Central memory CD4-positive, alpha-beta T cell (primary cell): ENCODE data around the gene MYO7B.

Experiments used
- DNase-seq: peaks from one replicate; pipeline ENCODE4 v3.0.0; 2022

MYO7B gene

DNA sequence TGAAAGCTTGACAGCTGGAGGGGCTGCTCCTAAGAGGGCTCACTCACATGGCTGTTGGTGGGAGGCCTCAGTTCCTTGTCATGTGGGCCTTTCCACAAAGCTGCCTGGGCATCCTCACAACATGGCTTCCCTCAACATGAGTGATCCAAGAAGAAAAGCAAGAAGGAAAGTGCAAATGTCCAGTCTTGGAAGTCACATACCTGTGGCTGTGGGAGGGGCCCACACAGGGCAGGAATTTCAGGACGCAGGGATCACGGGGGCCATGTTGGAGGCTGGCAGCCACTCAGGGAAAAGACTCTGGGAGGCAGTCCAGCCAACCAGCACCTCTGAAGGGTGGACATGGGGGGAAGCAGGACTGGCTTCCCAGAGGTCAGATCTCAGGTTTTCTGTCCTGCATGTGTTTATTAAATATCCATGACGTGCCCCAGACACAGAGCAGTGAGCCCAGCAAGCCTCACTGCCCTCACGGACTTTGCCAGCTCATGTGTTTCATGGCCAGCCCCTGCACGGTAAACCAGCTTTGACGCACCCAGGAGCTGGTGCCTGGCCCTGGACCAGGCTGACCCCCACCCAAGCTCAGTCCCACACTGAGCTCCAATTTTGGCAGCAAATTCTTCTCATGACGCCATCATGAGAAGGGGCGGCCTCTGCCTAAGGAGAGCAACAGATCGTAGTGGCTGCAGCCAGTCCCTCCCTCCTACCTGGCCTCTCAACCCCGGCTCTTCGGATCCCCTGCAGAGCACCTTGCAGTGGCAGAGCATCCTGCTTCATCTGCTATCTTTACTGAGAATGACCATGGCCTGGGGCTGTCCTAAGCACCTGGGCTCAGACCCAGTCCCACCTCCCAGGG, 75.8 kb downstream of the MYO7B start:
- no peak for DNase-seq

DNA sequence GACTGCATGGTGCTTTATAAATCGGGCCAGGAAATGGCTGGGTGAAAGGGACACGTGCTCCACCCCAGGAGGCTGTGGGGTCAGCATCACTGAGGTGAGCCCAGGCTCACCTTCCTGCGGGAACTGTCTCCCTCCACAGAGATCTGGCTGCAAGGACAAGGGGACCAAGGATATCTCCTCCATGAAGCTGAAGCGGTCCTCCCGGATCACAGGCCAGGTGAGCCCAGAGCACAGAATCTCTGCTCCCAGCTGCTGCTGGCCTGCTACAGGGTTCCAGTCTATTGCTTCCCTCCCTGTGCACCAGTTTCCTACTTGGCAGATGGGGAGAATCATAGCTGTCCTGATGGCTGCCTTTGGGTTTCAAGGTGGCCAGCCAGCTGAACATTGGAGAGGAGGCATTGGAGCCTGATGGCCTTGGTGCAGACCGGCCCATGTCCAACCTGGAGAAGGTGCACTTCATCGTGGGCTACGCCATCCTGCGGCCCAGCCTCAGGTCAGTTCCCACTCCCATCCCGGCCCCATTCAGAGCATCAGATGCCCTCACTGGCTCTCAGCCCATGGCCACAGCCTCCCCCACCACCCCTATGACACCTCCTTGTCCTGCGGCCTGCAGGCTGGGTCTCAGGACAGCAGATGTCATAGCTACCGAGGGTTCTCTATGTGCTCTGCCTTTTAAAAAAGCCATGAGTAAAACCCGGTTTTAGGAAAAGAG, 76.8 kb downstream of the MYO7B start:
- DNase-seq = no peak

DNA sequence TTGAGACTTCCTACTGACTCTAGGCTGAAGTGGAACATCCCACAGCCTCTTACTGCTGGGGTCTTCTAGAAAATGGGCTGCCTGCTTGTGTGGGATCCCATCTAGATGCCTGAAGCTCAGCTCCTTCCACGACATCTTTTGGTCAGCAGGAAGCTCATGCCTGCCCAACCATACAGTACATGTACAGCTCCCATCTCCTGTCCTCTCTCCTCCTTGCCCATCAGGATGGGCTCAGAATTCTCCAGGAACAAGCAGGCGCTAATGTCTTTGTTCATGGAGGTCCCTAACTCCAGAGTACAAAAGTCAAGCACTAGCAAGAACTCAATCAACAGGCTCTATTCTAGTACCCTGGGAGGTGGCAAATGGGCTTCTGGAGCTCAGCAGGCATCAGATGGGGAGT, 78.8 kb downstream of the MYO7B start:
- DNase-seq = no peak

DNA sequence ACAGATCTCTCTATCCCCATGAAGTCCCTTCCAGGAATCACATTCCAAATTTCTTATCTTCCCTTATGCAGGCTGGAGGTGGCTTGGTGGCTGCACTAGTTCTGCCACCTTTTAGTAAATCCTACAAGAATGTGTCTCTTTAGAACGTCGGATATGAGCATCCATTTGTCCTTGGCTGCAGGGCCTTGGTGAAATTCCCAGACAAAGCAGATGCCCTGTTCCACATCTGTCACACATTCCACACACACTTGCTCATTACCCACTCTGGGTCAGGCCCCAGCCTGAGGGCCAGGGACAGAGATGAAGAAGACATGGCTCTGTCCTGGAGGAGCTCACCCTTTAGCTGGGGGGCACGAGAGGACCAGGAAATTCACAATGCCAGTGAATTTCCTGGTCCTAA, 79.2 kb downstream of the MYO7B start:
- DNase-seq = no peak

DNA sequence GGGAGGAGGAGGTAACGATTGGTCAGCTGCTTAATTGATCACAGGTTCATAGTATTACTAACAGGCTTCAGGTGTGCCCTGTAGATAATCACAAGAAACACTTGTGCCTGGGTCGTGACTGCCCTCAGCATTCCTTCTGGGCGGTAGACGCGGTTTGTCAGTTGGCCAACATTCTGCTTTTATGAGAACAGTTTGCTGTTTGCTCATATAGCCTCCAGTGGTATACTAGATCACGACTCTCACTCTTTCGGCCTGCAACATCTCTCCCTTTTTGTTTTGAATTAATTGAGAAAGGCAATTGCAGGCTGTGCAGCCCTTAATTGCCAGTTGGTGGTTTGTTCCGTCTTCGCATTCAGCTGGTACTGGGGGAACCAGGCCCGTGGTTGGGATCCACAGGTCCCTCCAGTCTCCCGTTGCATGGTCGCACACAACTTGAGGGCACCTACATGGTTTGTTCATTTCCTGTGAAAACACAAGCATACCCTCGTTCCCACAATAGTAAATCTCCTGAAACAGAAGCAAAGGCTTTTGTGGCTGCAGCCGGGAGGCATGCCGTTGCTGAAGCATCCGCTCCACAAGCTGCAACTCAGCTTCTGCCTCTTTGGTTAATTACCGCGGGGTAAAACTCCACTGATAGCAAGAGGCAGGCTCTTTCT, 80.2 kb downstream of the MYO7B start:
- DNase-seq = no peak

DNA sequence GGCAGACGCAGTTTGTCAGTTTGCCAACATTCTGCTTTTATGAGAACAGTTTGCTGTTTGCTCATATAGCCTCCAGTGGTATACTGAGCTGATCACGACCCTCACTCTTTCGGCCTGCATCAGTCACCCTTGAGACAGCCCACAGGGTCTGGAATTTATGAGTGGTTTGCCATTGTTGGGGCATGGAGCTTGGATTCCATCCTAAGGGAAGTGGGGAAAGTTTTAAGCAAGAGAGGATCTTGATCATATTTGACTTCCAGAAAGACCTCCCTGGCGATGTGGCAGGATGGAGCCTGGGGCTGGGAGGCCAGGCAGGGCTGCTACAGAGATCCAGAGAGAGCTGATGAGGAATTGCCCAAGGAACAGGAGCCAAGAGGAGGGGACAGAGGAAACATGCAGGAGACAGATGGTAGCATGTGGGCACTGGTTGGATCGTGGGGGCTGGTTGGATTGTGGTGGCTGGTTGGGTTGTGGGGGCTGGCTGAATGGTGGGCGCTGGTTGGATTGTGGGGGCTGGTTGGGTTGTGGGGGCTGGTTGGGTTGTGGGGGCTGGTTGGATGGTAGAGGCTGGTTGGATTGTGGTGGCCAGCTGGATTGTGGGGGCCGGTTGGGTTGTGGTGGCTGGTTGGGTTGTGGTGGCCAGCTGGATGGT, 83.2 kb downstream of the MYO7B start:
- DNase-seq = no peak

DNA sequence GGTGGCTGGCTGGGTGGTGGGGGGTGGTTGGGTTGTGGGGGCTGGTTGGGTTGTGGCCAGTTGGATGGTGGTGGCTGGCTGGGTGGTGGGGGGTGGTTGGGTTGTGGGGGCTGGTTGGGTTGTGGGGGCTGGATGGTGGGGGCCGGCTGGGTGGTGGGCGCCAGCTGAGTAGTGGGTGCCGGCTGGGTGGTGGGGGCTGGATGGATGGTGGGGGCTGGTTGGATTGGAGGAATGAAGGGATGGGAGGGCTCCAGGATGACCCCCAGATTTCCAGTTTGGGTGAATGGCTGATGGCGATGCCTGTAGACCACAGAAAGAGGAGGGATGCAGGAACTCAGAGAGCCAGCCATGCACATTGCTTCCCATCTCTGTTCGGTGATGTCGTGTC, 83.7 kb downstream of the MYO7B start:
- DNase-seq = no peak

DNA sequence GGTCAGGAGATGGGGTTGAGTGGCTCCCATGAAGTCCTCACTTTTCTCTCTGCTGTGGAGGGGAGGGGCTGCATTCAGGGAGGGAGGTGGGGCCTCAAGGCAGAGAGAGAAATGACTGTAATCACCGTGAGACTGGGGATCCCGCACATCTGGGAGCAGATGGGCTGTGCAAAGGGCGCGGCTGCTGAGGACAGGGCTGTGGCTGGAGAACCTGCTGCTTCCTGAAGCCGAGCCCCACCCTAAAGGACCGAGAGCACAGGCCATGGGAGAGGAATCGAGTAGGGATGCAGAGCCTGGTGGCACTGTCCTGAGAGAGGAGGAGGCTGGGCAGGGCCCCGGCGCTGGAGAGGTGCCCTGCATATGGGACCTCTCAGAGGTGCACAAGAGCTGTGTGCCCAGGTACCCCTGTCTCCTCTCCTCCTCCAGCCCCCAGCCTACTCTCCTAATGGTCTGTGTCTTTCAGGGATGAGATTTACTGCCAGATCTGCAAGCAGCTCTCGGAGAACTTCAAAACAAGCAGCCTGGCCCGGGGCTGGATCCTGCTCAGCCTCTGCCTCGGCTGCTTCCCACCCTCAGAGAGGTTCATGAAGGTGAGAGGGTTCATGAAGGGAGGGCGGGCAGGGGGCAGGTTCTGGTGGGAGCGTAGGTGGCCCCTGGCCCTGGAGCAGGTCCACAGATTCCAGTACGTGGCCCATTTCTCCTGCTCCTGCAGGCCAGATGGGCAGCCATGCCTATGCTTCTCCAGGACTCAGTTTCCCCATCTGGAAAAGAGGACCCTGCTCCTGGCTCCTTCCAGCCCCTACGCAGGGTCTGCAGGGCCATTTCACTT, 84.6 kb downstream of the MYO7B start:
- DNase-seq = no peak

DNA sequence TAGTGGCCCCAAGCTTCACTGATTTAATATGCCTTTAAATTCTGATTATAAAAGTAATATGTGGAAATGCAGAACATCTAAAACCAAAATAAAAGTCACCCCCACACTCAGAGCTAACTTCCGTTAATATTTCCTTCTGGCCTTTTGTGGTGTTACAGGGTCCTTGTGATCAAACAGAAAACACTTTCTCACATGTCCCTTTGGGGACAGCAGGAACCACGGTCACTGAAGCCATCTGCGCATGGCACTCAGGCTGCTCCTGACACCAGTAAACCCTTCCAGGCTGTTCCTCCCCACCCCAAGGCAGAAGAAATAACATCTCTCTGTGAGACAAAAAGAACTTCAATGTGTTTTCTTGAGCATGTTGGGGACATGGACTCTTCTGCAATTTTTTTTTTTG, 85.4 kb downstream of the MYO7B start:
- DNase-seq = no peak

DNA sequence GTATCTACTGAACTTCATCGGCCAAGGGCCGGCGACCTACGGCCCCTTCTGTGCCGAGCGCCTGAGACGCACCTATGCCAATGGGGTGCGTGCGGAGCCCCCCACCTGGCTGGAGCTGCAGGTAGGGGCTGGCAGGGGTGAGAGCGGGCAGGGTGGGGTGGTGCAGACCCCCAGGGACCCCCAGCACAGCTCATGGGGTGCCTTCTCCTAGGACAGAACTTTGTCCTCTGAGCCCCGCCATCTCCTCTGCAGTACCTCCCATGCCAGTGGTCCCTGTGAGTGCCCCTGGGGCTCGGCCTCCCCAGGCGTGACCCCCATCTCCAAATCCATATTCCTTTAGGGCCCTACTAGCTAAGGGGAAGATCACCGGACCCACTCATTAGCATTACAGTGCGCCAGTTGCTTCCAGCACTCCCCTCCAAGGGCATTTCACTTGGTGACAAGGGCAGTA, 86.5 kb downstream of the MYO7B start:
- DNase-seq = no peak

DNA sequence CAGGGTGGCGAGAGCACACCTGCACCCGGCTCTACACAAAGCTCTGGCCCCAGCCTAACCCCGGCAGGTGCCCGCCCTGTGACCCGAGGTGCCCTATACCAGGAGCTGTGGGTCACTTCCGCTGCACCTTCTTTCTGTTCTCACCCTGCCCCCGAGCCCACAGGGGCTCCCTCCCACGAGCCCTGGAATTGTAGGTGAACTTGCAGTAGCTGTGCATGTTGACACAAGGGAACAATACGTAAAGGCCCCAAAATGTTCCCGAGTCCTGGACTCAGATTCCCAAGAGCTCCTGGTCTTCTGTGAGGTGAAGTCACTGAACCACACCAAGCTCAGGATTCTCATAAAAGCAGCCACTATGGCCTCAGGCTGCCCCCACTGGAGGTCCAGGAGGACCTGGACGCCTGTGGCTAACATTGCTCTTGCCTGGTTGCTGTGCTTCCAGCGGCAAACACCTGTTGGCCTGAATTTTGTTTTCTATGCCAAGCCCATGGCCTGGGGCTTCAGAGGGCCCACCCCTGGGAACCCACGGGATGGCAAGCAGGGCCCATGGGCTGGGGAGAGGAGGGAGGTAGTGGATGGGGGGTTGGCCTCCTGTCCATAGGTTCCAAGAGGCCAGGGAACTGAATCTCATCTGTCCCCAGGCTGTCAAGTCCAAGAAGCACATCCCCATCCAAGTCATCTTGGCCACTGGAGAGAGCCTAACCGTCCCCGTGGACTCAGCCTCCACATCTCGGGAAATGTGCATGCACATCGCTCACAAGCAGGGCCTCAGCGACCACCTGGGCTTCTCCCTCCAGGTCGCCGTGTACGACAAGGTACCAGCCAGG, 87.3 kb downstream of the MYO7B start:
- DNase-seq = no peak

DNA sequence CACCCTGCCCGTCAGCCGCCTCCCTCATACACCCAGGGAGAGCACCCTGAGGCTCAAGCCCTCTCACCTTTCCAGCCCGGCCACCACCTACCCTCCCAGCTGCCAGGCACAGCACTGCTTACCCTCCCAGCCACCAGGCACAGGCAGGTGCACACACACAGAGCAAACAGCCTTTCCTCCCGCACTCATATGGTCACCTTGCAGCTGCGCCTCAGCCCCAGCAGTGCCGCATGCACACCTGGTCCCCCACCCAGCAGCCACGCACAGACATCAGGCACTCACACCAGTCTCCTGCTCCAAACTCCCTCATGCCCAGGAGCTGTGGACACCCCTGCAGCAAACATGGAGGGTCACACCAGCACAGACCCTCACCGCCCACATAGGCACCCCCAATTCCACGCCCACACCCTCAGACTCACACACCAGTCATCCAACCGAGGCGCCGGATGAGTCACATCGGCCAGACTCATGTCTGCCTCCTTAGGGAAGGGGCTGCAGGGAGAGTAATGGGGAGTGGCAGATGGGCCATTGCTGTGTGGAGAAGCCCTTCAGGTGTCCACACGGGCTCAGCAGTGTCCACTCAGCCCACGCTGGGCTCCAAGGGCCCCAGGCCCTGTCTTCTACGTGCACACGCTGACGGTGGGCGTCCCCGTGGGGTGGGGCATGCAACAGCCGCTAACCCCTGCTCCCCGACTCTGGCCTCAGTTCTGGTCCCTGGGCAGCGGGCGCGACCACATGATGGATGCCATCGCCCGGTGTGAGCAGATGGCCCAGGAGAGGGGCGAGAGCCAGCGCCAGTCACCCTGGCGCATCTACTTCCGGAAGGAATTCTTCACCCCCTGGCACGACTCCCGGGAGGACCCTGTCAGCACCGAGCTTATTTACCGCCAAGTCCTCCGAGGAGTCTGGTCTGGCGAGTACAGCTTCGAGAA, 88.2 kb downstream of the MYO7B start:
- no peak for DNase-seq

DNA sequence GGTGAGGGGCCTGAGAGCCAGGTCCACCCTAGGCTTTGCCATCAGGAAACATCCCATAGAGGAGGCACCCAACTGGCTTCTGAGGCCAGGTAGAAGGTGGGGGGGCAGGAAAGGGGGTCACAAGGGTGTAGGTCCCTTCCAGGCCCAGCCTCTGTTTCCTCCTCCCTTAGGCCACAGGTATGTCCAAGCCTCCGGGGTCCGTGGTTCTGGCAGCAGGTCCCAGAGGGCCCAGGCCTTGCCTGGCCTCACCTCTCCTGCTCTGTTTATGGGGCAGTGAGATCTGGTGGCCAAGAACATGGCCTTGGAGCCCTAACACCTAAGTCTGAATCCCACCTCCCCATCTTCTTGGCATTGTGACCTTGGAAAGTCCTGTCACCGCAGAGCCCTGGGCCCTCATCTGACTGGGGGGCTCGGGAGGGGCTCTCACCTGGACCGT, 88.9 kb downstream of the MYO7B start:
- no peak for DNase-seq

DNA sequence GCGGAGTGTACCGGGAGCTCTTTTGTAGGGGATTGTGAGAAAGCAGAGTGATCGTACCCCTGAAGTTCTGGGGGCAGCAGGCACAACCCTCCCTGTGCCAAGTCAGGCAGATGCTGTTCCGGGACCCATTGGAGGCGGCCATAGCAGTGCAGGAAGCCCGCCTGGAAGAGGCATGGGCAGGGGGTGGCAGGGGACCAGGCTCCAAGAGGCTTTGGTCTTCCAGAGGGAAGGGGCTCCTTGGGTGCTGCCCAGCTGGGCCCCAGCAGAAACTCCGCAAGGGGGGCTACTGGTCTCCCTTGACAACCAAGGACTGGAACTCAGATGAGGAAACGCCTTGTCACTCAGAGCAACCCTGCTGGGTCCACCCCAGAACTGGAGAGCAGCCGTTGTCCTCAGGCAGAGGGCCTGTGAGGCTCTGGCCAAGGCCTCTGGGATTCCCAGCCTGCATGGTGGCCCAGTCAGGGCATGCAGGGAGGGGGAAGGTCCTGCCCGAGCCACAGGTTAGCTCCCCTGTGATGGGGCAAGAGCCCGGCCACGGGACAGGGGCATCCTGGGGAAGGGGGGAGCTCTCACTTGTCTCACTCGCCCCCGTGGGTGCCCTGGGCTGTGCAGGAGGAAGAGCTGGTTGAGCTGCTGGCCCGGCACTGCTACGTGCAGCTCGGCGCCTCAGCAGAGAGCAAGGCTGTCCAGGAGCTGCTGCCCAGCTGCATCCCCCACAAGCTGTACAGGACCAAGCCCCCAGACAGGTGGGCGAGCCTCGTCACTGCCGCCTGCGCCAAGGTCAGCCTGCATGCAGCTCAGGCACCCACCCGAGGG, 89.5 kb downstream of the MYO7B start:
- DNase-seq = no peak

DNA sequence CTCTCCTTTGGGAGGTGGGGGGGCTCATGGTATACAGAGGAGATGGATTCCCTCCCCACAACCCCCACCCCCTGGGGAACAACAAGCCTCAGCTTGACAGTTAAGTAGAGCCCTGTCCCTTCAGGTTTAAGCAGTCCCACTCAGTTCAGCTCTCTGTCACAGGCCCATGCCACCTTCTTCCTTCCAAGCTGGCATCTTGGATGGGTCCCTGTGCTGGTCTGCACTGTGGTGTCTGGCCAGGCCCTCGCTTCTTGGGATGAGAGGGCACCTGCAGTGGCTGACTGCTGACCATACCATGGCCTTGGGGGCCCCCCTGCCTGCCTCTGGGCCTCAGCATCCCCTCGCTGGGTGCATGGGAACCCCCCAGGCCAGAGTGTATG, 90.1 kb downstream of the MYO7B start:
- no peak for DNase-seq

DNA sequence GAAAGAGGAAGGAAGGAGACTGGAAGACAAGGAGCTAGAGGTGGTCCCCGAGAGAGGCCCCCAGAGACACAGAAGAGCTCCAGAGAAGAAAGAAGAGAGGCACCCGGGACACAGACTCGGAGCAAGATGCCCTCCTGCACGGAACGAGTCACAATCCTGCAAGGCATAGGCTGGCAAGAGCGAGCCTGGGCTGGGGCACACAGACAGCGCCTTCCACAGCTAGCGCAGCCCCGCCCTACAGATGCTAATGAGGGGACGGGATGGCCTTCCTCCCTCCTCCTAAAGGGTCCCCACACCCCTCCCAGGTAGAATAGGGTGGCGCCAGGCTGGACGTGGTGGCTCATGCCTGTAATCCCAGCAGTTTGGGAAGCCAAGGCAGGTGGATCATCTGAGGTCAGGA, 90.7 kb downstream of the MYO7B start:
- no peak for DNase-seq

DNA sequence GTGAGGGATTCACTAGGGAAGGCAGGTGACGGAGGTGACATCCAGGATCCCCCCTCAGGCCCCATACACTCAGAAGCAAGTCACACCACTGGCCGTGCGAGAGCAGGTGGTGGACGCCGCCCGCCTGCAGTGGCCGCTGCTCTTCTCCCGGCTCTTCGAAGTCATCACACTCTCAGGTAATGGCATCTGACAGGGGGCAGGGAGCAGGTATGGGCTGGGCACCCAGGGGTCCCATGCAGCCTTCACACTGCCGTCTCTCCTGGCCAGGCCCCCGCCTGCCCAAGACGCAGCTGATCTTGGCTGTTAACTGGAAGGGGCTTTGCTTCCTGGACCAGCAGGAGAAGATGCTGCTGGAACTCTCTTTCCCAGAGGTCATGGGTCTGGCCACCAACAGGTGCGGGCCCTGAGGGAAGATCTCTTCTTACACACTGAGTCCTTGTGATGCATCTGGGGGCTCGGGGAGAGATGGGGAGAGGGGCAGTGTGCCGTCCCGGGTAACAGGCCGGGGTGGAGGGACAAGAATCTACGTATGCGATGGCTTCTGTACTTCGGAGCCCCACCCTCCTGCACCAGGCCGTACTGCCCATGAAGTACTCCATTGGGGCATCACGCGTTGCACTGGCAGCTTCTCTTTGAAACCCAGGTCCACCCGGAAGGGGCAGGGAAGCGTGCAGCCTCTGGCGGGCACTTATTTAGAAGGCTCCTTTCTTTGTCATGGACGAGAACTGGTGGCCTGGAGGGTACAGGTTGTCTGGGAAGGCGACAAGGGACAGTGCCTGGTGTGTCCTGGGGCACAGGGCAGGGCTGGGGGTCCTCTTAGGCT, 91.6 kb downstream of the MYO7B start:
- no peak for DNase-seq
